Endothelial cell of umbilical vein (primary cell): ENCODE data around the gene VEZT. TPM values are rescaled to one million over a fixed set of nuclear protein-coding genes. Genes with fewer than 3 reads are reported as not detected.

Source experiments
- BruUV-seq: library from RNA; stranded (reverse); fragments of 400-500 nt; replicated peaks from 2 replicates; lab custom pipeline; 2021; lab: Mats Ljungman, UMichigan
- CTCF ChIA-PET: fragments of 300-600, 350-600 bp; sonication (Branson Sonifier 250); formaldehyde crosslinking; loops from one replicate; lab custom pipeline; 2021; ENCODE audit warnings: antibody characterized with exemption, inconsistent platforms; lab: Charles Lee
- POLR2A ChIA-PET: fragments of 300-600, 350-600 bp; sonication (Branson Sonifier 250); formaldehyde crosslinking; loops from one replicate; lab custom pipeline; 2021; ENCODE audit warnings: antibody characterized with exemption, inconsistent platforms; lab: Charles Lee
- DNase-seq: peaks from one replicate; pipeline ENCODE4 v3.0.0-alpha.2; 2011; ENCODE audit warnings: low read depth, low spot score
- FAIRE-seq: peaks from 2 replicates; lab custom pipeline; 2011; peaks lifted over from hg19 to GRCh38; lab: Jason Lieb, UNC
- H2AFZ ChIP-seq: 2 replicates; pipeline ENCODE4 v1.6.0; 2012; ENCODE audit warnings: low read depth, low read length, control low read depth, inconsistent platforms
- H3K27ac ChIP-seq: 2 replicates; pipeline ENCODE4 v1.5.1; 2011; ENCODE audit warnings: low read depth, mild to moderate bottlenecking, control low read depth, low read length, moderate library complexity; ENCODE audit not compliant: insufficient read depth
- H3K27me3 ChIP-seq, 2 experiments: 2 replicates each; pipeline versions ENCODE4 v1.6.0 to v1.6.1; 2011; ENCODE audit warnings: low read length in 2 of 2, mixed read lengths in 1 of 2; ENCODE audit not compliant: control insufficient read depth in 2 of 2, insufficient read depth in 2 of 2
- H3K36me3 ChIP-seq, 2 experiments: 2 replicates in 1 of 2; 3 replicates in 1 of 2; pipeline ENCODE4 v1.5.1; 2011; ENCODE audit warnings: low read length in 2 of 2, mild to moderate bottlenecking in 1 of 2, moderate library complexity in 1 of 2; ENCODE audit not compliant: control insufficient read depth in 2 of 2, insufficient read depth in 2 of 2; ENCODE audit errors: extremely low read depth in 1 of 2
- H3K4me1 ChIP-seq: 3 replicates; pipeline ENCODE4 v1.5.1; 2011; ENCODE audit warnings: mild to moderate bottlenecking, low read length; ENCODE audit not compliant: control insufficient read depth, insufficient read depth; ENCODE audit errors: extremely low read depth
- H3K4me2 ChIP-seq: 2 replicates; pipeline ENCODE4 v1.6.1; 2011; ENCODE audit warnings: low read length, control low read depth, mixed read lengths; ENCODE audit not compliant: insufficient read depth
- H3K4me3 ChIP-seq, 3 experiments: fragments of 200-600 bp in 1 of 3; sonication (generic), shearing (Covaris generic) in 1 of 3; replicated peaks in 1 of 3; 2 replicates each; pipeline ENCODE4 v1.5.1; 2011 to 2016; ENCODE audit warnings: control low read depth in 3 of 3, low read length in 3 of 3, mild to moderate bottlenecking in 2 of 3, inconsistent platforms in 1 of 3, low read depth in 1 of 3, moderate library complexity in 1 of 3; ENCODE audit not compliant: insufficient read depth in 1 of 3
- H3K79me2 ChIP-seq: 2 replicates; pipeline ENCODE4 v1.6.0; 2012; ENCODE audit warnings: low read length, inconsistent platforms; ENCODE audit not compliant: control insufficient read depth, insufficient read depth
- H3K9ac ChIP-seq: replicated peaks from 2 replicates; pipeline ENCODE3; 2011; ENCODE audit warnings: low read length, control low read depth; ENCODE audit not compliant: insufficient read depth; ENCODE audit errors: extremely low read depth
- H3K9me1 ChIP-seq: replicated peaks from 3 replicates; pipeline ENCODE4 v1.6.0; 2011; ENCODE audit warnings: mild to moderate bottlenecking, low read length; ENCODE audit not compliant: control insufficient read depth, insufficient read depth; ENCODE audit errors: extremely low read depth
- H3K9me3 ChIP-seq: replicated peaks from 2 replicates; pipeline ENCODE4 v1.5.1; 2012; ENCODE audit warnings: low read length, inconsistent platforms; ENCODE audit not compliant: control insufficient read depth, insufficient read depth
- H4K20me1 ChIP-seq: replicated peaks from 2 replicates; pipeline ENCODE3; 2011; ENCODE audit warnings: mild to moderate bottlenecking, low read length; ENCODE audit not compliant: control insufficient read depth, insufficient read depth; ENCODE audit errors: extremely low read depth
- EZH2 ChIP-seq: IDR thresholded peaks from 2 replicates; pipeline ENCODE4 v1.6.1; 2012; ENCODE audit warnings: borderline replicate concordance, low read depth, mild to moderate bottlenecking, moderate library complexity, low read length, inconsistent platforms; ENCODE audit not compliant: severe bottlenecking
- FOS ChIP-seq: IDR thresholded peaks from 2 replicates; pipeline ENCODE4 v1.6.1; 2011; ENCODE audit warnings: mild to moderate bottlenecking, low read length, moderate library complexity, borderline replicate concordance; ENCODE audit not compliant: insufficient read depth
- JUN ChIP-seq: IDR thresholded peaks from 2 replicates; pipeline ENCODE4 v1.6.1; 2011; ENCODE audit warnings: borderline replicate concordance, low read depth; ENCODE audit not compliant: insufficient read length, insufficient read depth
- MYC ChIP-seq: IDR thresholded peaks from one replicate; pipeline ENCODE4 v1.6.1; 2011; ENCODE audit warnings: mild to moderate bottlenecking, low read depth, low read length
- POLR2AphosphoS5 ChIP-seq: IDR thresholded peaks from 2 replicates; pipeline ENCODE4 v1.6.1; 2012; ENCODE audit warnings: low read depth, mild to moderate bottlenecking, control low read depth, low read length, moderate library complexity; ENCODE audit not compliant: insufficient read depth
- dilution Hi-C: fragments of 300-500 bp; cut with MboI; formaldehyde crosslinking; loops from one replicate; pipeline ENCODE4 v1.15.0; 2019; ENCODE audit warnings: low sequenced_read_pairs; ENCODE audit not compliant: extremely low pct_ligation_motif_present
- intact Hi-C: fragments of 100-400 bp; cut with micrococcal nuclease; formaldehyde crosslinking; loops from one replicate; pipeline ENCODE4 v1.10.0; 2022
- polyA plus RNA-seq, 4 experiments: library from polyadenylated mRNA; depleted of rRNA in 3 of 4; stranded (reverse) in 3 of 4; unstranded in 1 of 4; fragments of >200 nt; gene quantifications; 2 replicates each; pipeline versions ENCODE4 v1.2.1 to v1.2.3, GENCODE V29; 2011 to 2012; ENCODE audit warnings: missing spikeins in 1 of 4
- total RNA-seq: library from RNA; stranded (reverse); gene quantifications from 2 replicates; pipeline ENCODE4 v1.2.3, GENCODE V29; 2021
- TF ChIP-seq, protein P1 (sequence below), 2 donors: IDR thresholded peaks; 1 replicate in 1 of 2; 2 replicates in 1 of 2; pipeline ENCODE4 v1.5.1; 2011; ENCODE audit warnings: low read length in 2 of 2, mild to moderate bottlenecking in 2 of 2, moderate library complexity in 2 of 2, control low read depth in 1 of 2, inconsistent platforms in 1 of 2, low read depth in 1 of 2; ENCODE audit not compliant: insufficient read depth in 1 of 2; ENCODE audit errors: extremely low read depth in 1 of 2
- TF ChIP-seq, protein P2 (sequence below): IDR thresholded peaks from 2 replicates; pipeline ENCODE4 v1.6.1; 2011; ENCODE audit not compliant: insufficient read depth, insufficient read length

VEZT gene
- total and polyA plus RNA-seq, 2 donors (not counting 3 experiments of a cell fraction or from before 2014, with no cell fraction given): 57.8 to 91.3 TPM

DNA sequence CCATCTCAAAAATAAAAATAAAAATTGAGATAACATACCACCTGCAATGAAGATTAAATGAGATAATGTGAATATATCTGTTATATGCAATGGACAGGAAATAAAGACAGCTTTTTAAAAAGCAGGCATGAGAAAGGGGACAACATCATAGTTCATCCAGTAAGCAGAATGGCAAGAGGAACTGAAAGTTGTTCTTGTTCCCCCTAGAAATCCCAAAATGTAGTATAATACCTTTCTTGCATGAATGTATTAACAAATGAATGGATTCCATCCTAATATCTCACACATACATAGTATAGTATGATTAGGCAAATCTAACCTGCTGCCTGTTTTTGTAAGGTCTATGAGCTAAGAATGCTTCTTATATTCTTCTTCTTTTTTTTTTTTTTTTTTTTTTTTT is 31.8 kb upstream of the VEZT start:
- DNase-seq: no peak
- intact Hi-C loops: no loop called here
- H3K9me1 ChIP-seq: no peaks in the 10 kb centered on the region
- no peak overlapping the region for H2AFZ ChIP-seq
- dilution Hi-C loops: no loop called here
- BruUV-seq: no TSS peak
- FAIRE-seq: no peak
- no peaks in the 10 kb centered on the region for H3K4me1 ChIP-seq
- H4K20me1 ChIP-seq: no peaks in the 10 kb centered on the region
- TF ChIP-seq FOS (no peak), EZH2 (no peak), MYC (no peak), JUN (no peak)
- TF ChIP-seq, protein P1, sequence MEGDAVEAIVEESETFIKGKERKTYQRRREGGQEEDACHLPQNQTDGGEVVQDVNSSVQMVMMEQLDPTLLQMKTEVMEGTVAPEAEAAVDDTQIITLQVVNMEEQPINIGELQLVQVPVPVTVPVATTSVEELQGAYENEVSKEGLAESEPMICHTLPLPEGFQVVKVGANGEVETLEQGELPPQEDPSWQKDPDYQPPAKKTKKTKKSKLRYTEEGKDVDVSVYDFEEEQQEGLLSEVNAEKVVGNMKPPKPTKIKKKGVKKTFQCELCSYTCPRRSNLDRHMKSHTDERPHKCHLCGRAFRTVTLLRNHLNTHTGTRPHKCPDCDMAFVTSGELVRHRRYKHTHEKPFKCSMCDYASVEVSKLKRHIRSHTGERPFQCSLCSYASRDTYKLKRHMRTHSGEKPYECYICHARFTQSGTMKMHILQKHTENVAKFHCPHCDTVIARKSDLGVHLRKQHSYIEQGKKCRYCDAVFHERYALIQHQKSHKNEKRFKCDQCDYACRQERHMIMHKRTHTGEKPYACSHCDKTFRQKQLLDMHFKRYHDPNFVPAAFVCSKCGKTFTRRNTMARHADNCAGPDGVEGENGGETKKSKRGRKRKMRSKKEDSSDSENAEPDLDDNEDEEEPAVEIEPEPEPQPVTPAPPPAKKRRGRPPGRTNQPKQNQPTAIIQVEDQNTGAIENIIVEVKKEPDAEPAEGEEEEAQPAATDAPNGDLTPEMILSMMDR (IDR thresholded peaks at IDR 0.05; ENCODE audit: extremely low read depth in 1 of 2, insufficient read depth in 1 of 2, low read depth in 1 of 2, low read length in 2 of 2): no peak
- H3K9ac ChIP-seq: no peak overlapping the region
- H3K27me3 ChIP-seq: no peaks in the 10 kb centered on the region
- no peaks in the 10 kb centered on the region for H3K9me3 ChIP-seq
- CTCF ChIA-PET: no interaction called here
- no peaks in the 10 kb centered on the region for H3K79me2 ChIP-seq
- H3K4me2 ChIP-seq: no peak overlapping the region
- no peaks in the 10 kb centered on the region for H3K36me3 ChIP-seq
- no peak overlapping the region for H3K27ac ChIP-seq
- POLR2A ChIA-PET: no interaction called here
- no peak overlapping the region for H3K4me3 ChIP-seq

GRCh38 chr12:95187865-95188415 is 29.7 kb upstream of the VEZT start:
- no peaks in the 10 kb centered on the region for H3K27me3 ChIP-seq
- TF ChIP-seq, protein P2, sequence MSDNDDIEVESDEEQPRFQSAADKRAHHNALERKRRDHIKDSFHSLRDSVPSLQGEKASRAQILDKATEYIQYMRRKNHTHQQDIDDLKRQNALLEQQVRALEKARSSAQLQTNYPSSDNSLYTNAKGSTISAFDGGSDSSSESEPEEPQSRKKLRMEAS: no peak
- TF ChIP-seq FOS: no peak
- no peak for TF ChIP-seq POLR2AphosphoS5
- TF ChIP-seq EZH2: no peak
- no peak overlapping the region for H3K4me3 ChIP-seq
- no peaks in the 10 kb centered on the region for H3K9me3 ChIP-seq
- no peak overlapping the region for H3K4me2 ChIP-seq
- H3K9ac ChIP-seq: no peak overlapping the region
- no peak for FAIRE-seq
- H3K36me3 ChIP-seq: no peaks in the 10 kb centered on the region
- H4K20me1 ChIP-seq: no peaks in the 10 kb centered on the region
- BruUV-seq: no TSS peak
- ChIA-PET CTCF (interaction anchor here (0.6 to 1.7 kb wide), 5 partner anchors 15 to 327 kb away, joined by 3 to 5 read pairs (median 4); partner anchors contain the start of genes FGD6 and VEZT), POLR2A (no interaction called here)
- H3K79me2 ChIP-seq: no peaks in the 10 kb centered on the region
- H3K4me1 ChIP-seq: peaks cover 3% of the 10 kb centered on the region
- no peaks in the 10 kb centered on the region for H3K9me1 ChIP-seq
- DNase-seq: no peak
- no peak overlapping the region for H3K27ac ChIP-seq
- dilution Hi-C loops (no loop called here), intact Hi-C loops (no loop called here)
- H2AFZ ChIP-seq: no peak overlapping the region
